ENCODE results near the gene DMPK.
A peak's percentile ranks its signal among the peaks of the same experiment; 100 is the strongest.

Gene DMPK

GRCh38 chr19:45793876-45794275 is 11.6 kb upstream of the DMPK start:
- FAIRE-seq (no peak), DNase-seq (ENCODE audit: insufficient read length) (no peak)
- no peak for TF ChIP-seq POLR2AphosphoS5 (IDR thresholded peaks at IDR 0.05; ENCODE audit: low read depth, low read length)
- TF ChIP-seq TAF1 (IDR thresholded peaks at IDR 0.05; ENCODE audit: borderline replicate concordance, low read depth, low read length) = no peak
- no peak for TF ChIP-seq POLR2A (IDR thresholded peaks at IDR 0.05; ENCODE audit: low read depth, low read length)

GRCh38 chr19:45793178-45793564 is 10.9 kb upstream of the DMPK start:
- no peak for DNase-seq (ENCODE audit: insufficient read length)
- FAIRE-seq = no peak
- TF ChIP-seq POLR2A (IDR thresholded peaks at IDR 0.05; ENCODE audit: low read depth, low read length) (no peak), POLR2AphosphoS5 (IDR thresholded peaks at IDR 0.05; ENCODE audit: low read depth, low read length) (no peak), TAF1 (IDR thresholded peaks at IDR 0.05; ENCODE audit: borderline replicate concordance, low read depth, low read length) (no peak)

- peak; percentile 83; the same call in 1 of the 2 replicates for TF ChIP-seq POLR2A (IDR thresholded peaks at IDR 0.05; ENCODE audit: low read depth, low read length)
- peak; percentile 74; the same call in 1 of the 2 replicates for TF ChIP-seq TAF1 (IDR thresholded peaks at IDR 0.05; ENCODE audit: borderline replicate concordance, low read depth, low read length)
- TF ChIP-seq POLR2AphosphoS5 (IDR thresholded peaks at IDR 0.05; ENCODE audit: low read depth, low read length) = no peak
- DNase-seq (ENCODE audit: insufficient read length) (peak; percentile 96), FAIRE-seq (peak; percentile 98)
Measured at GRCh38 chr19:45792470-45793177, 10.3 kb upstream of the DMPK start, which contains the start of gene DMWD. DMWD (minus strand) TSS chr19:45792845; CDS start chr19:45792756, 89 bp downstream.

GRCh38 chr19:45791744-45792469 is 9.6 kb upstream of the DMPK start:
- no peak for TF ChIP-seq TAF1 (IDR thresholded peaks at IDR 0.05; ENCODE audit: borderline replicate concordance, low read depth, low read length)
- no peak for TF ChIP-seq POLR2A (IDR thresholded peaks at IDR 0.05; ENCODE audit: low read depth, low read length)
- no peak for TF ChIP-seq POLR2AphosphoS5 (IDR thresholded peaks at IDR 0.05; ENCODE audit: low read depth, low read length)
- DNase-seq (ENCODE audit: insufficient read length) (no peak), FAIRE-seq (peak; percentile 21)

- TF ChIP-seq POLR2A (IDR thresholded peaks at IDR 0.05; ENCODE audit: low read depth, low read length) = no peak
- TF ChIP-seq POLR2AphosphoS5 (IDR thresholded peaks at IDR 0.05; ENCODE audit: low read depth, low read length) = no peak
- TF ChIP-seq TAF1 (IDR thresholded peaks at IDR 0.05; ENCODE audit: borderline replicate concordance, low read depth, low read length) = no peak
- FAIRE-seq = peak; percentile 91
- no peak for DNase-seq (ENCODE audit: insufficient read length)
Measured at GRCh38 chr19:45790942-45791341, 8.7 kb upstream of the DMPK start.

GRCh38 chr19:45789035-45789786 is 6.9 kb upstream of the DMPK start:
- DNase-seq (ENCODE audit: insufficient read length) (no peak), FAIRE-seq (no peak)
- no peak for TF ChIP-seq POLR2AphosphoS5 (IDR thresholded peaks at IDR 0.05; ENCODE audit: low read depth, low read length)
- no peak for TF ChIP-seq TAF1 (IDR thresholded peaks at IDR 0.05; ENCODE audit: borderline replicate concordance, low read depth, low read length)
- no peak for TF ChIP-seq POLR2A (IDR thresholded peaks at IDR 0.05; ENCODE audit: low read depth, low read length)

GRCh38 chr19:45786533-45786894 is 4.2 kb upstream of the DMPK start:
- no peak for FAIRE-seq
- no peak for DNase-seq (ENCODE audit: insufficient read length)
- TF ChIP-seq POLR2AphosphoS5 (IDR thresholded peaks at IDR 0.05; ENCODE audit: low read depth, low read length) = no peak
- no peak for TF ChIP-seq POLR2A (IDR thresholded peaks at IDR 0.05; ENCODE audit: low read depth, low read length)
- no peak for TF ChIP-seq TAF1 (IDR thresholded peaks at IDR 0.05; ENCODE audit: borderline replicate concordance, low read depth, low read length)

- DNase-seq (ENCODE audit: insufficient read length) = no peak
- FAIRE-seq = no peak
- no peak for TF ChIP-seq TAF1 (IDR thresholded peaks at IDR 0.05; ENCODE audit: borderline replicate concordance, low read depth, low read length)
- no peak for TF ChIP-seq POLR2AphosphoS5 (IDR thresholded peaks at IDR 0.05; ENCODE audit: low read depth, low read length)
- TF ChIP-seq POLR2A (IDR thresholded peaks at IDR 0.05; ENCODE audit: low read depth, low read length) = no peak; the same call in 1 of the 2 replicates
Measured at GRCh38 chr19:45785781-45786532, 3.7 kb upstream of the DMPK start.

GRCh38 chr19:45785097-45785496 is 2.8 kb upstream of the DMPK start:
- no peak for TF ChIP-seq POLR2AphosphoS5 (IDR thresholded peaks at IDR 0.05; ENCODE audit: low read depth, low read length)
- TF ChIP-seq TAF1 (IDR thresholded peaks at IDR 0.05; ENCODE audit: borderline replicate concordance, low read depth, low read length) = no peak
- TF ChIP-seq POLR2A (IDR thresholded peaks at IDR 0.05; ENCODE audit: low read depth, low read length) = no peak
- DNase-seq (ENCODE audit: insufficient read length) = no peak
- FAIRE-seq = no peak

GRCh38 chr19:45784096-45784495 is 1.8 kb upstream of the DMPK start:
- TF ChIP-seq TAF1 (IDR thresholded peaks at IDR 0.05; ENCODE audit: borderline replicate concordance, low read depth, low read length) (no peak), POLR2A (IDR thresholded peaks at IDR 0.05; ENCODE audit: low read depth, low read length) (no peak), POLR2AphosphoS5 (IDR thresholded peaks at IDR 0.05; ENCODE audit: low read depth, low read length) (no peak)
- DNase-seq (ENCODE audit: insufficient read length) = no peak
- no peak for FAIRE-seq
